UCSD-AML1 (cell line): ENCODE data around the gene PIK3C2G.

ENCODE experiments used
- DNase-seq: peaks from one replicate; lab custom pipeline; 2025; ENCODE audit not compliant: unreplicated experiment; lab: John Stamatoyannopoulos, UW

Gene PIK3C2G

GRCh38 chr12:18411453-18411852 is 150.1 kb downstream of the PIK3C2G start:
- no peak for DNase-seq

GRCh38 chr12:18414671-18415070 is 153.4 kb downstream of the PIK3C2G start:
- DNase-seq, result no peak

- no peak for DNase-seq
Measured at GRCh38 chr12:18415227-18415626, 153.9 kb downstream of the PIK3C2G start.

- no peak for DNase-seq
Measured at GRCh38 chr12:18416412-18416811, 155.1 kb downstream of the PIK3C2G start.

GRCh38 chr12:18419311-18419710 is 158.0 kb downstream of the PIK3C2G start:
- no peak for DNase-seq

GRCh38 chr12:18421867-18422266 is 160.5 kb downstream of the PIK3C2G start:
- DNase-seq, result no peak

GRCh38 chr12:18422871-18423270 is 161.6 kb downstream of the PIK3C2G start:
- no peak for DNase-seq

GRCh38 chr12:18424857-18425256 is 163.5 kb downstream of the PIK3C2G start:
- DNase-seq, result no peak

GRCh38 chr12:18427520-18427919 is 166.2 kb downstream of the PIK3C2G start:
- DNase-seq, result no peak

- no peak for DNase-seq
Measured at GRCh38 chr12:18428416-18428815, 167.1 kb downstream of the PIK3C2G start.

- DNase-seq, result no peak
Measured at GRCh38 chr12:18429366-18429765, 168.0 kb downstream of the PIK3C2G start.

- peak; percentile 17 for DNase-seq
Measured at GRCh38 chr12:18430425-18431048, 169.2 kb downstream of the PIK3C2G start.

- DNase-seq, result no peak
Measured at GRCh38 chr12:18431771-18432170, 170.5 kb downstream of the PIK3C2G start.

- no peak for DNase-seq
Measured at GRCh38 chr12:18432206-18432605, 170.9 kb downstream of the PIK3C2G start.

- no peak for DNase-seq
Measured at GRCh38 chr12:18436170-18436569, 174.9 kb downstream of the PIK3C2G start.

- no peak for DNase-seq
Measured at GRCh38 chr12:18439541-18439940, 178.2 kb downstream of the PIK3C2G start.

GRCh38 chr12:18443768-18444437 is 182.6 kb downstream of the PIK3C2G start:
- DNase-seq, result no peak

GRCh38 chr12:18446061-18446644 is 184.8 kb downstream of the PIK3C2G start:
- no peak for DNase-seq

- DNase-seq, result no peak
Measured at GRCh38 chr12:18454330-18454729, 193.0 kb downstream of the PIK3C2G start.

- DNase-seq, result no peak
Measured at GRCh38 chr12:18456344-18456743, 195.0 kb downstream of the PIK3C2G start.

GRCh38 chr12:18457362-18457761 is 196.0 kb downstream of the PIK3C2G start:
- no peak for DNase-seq

- DNase-seq, result no peak
Measured at GRCh38 chr12:18461758-18462157, 200.4 kb downstream of the PIK3C2G start.
